ENCODE results near the gene INTS4. TPM values are rescaled to one million over a fixed set of nuclear protein-coding genes. Genes with fewer than 3 reads are reported as not detected.
"Not testable (repeated sequence)": the region's sequence is repeated elsewhere in the genome, so short reads cannot be mapped to it uniquely, and the experiment has no call there.

Gene INTS4, protein sequence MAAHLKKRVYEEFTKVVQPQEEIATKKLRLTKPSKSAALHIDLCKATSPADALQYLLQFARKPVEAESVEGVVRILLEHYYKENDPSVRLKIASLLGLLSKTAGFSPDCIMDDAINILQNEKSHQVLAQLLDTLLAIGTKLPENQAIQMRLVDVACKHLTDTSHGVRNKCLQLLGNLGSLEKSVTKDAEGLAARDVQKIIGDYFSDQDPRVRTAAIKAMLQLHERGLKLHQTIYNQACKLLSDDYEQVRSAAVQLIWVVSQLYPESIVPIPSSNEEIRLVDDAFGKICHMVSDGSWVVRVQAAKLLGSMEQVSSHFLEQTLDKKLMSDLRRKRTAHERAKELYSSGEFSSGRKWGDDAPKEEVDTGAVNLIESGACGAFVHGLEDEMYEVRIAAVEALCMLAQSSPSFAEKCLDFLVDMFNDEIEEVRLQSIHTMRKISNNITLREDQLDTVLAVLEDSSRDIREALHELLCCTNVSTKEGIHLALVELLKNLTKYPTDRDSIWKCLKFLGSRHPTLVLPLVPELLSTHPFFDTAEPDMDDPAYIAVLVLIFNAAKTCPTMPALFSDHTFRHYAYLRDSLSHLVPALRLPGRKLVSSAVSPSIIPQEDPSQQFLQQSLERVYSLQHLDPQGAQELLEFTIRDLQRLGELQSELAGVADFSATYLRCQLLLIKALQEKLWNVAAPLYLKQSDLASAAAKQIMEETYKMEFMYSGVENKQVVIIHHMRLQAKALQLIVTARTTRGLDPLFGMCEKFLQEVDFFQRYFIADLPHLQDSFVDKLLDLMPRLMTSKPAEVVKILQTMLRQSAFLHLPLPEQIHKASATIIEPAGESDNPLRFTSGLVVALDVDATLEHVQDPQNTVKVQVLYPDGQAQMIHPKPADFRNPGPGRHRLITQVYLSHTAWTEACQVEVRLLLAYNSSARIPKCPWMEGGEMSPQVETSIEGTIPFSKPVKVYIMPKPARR
- total RNA-seq (10 to 100 TPM; 31.1 to 31.2 TPM), polyA plus RNA-seq (ENCODE audit: insufficient read length in 6 of 6) (10 to 100 TPM; 50.2 to 63.9 (median 54.3) TPM)
- long read RNA-seq, donor 1, partial matches to known transcripts, result 0 of 5 reads
- long read RNA-seq, donor 1, other reads (novel, unspliced or antisense), result 0 of 5 reads
- long read RNA-seq, donor 2, partial matches to known transcripts, result 0 of 5 reads
- long read RNA-seq, donor 2, other reads (novel, unspliced or antisense), result 0 of 5 reads
- long read RNA-seq, donor 3, partial matches to known transcripts, result 0 of 4 reads
- long read RNA-seq, donor 3, other reads (novel, unspliced or antisense), result 0 of 4 reads
- long read RNA-seq, donor 4, partial matches to known transcripts, result 1 of 2 reads
- long read RNA-seq, donor 4, other reads (novel, unspliced or antisense), result 1 of 2 reads
- long read RNA-seq, donor 5, partial matches to known transcripts, result 5 of 8 reads
- long read RNA-seq, donor 5, other reads (novel, unspliced or antisense), result 0 of 8 reads
- long read RNA-seq, donor 6, partial matches to known transcripts, result 0 of 1 reads
- long read RNA-seq, donor 6, other reads (novel, unspliced or antisense), result 0 of 1 reads
- long read RNA-seq, donor 7, partial matches to known transcripts, result 0 of 1 reads
- long read RNA-seq, donor 7, other reads (novel, unspliced or antisense), result 0 of 1 reads
- long read RNA-seq, donor 8, partial matches to known transcripts, result 12 of 14 reads
- long read RNA-seq, donor 8, other reads (novel, unspliced or antisense), result 0 of 14 reads
- long read RNA-seq, donor 9, result 0 reads
- long read RNA-seq, donor 10, result 0 reads
- long read RNA-seq, donor 11, partial matches to known transcripts, result 7 of 7 reads
- long read RNA-seq, donor 11, other reads (novel, unspliced or antisense), result 0 of 7 reads
- long read RNA-seq, donor 12, partial matches to known transcripts, result 17 of 19 reads
- long read RNA-seq, donor 12, other reads (novel, unspliced or antisense), result 0 of 19 reads

DNA sequence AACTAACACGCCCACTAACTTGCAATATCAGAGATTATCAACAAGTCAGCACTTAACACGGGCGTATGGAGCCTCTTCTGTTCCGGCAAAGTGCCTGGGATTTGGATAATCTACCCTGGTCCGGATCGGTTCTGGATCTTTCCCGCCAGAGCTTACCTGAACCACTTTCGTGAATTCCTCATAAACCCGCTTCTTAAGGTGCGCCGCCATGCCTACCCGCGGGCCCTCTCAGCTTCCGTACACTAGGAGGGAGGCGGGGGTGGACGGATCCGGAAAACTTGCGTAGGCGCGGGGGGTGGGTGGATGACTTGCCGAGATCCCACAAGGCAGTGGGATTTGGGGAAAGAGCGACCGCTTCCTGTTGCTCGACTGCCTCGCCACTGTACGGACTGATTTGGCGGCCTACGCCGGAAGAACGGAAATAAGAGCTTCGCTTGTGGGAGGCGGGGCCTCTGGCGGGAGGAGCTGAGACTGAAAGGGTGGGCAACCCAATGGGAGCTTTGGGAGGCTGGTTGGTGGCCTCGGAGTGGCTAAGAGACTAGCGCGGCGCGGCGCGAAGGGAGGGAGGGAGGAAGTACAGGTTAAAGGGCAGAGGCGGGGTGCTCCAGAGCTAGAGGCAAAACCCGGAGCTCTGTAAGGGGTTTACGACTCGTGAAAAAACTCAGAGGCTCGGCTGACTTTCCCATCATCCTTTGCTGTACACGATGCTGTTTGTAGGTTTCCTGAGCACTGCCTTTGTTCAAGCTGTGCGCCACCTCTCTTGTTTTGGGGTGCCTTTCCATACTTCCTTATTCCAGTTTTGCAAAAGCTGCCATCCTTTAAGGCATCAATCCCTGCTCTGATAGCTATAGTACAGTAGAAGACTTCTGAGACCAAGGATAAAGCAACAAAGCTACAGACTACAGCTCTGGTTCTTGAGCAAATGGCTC, at the start of gene INTS4:
TSS of gene INTS4 (minus strand) at position 235 of the 929 bp plus-strand sequence. CDS start at position 210, 25 bp downstream.
- peaks cover 9 to 26% of the 10 kb centered on the region in 2 donors for H3K4me1 ChIP-seq
- H3K27ac ChIP-seq, result peak within 1 kb of the TSS; percentile 87 to 88
- TF ChIP-seq, protein P1, sequence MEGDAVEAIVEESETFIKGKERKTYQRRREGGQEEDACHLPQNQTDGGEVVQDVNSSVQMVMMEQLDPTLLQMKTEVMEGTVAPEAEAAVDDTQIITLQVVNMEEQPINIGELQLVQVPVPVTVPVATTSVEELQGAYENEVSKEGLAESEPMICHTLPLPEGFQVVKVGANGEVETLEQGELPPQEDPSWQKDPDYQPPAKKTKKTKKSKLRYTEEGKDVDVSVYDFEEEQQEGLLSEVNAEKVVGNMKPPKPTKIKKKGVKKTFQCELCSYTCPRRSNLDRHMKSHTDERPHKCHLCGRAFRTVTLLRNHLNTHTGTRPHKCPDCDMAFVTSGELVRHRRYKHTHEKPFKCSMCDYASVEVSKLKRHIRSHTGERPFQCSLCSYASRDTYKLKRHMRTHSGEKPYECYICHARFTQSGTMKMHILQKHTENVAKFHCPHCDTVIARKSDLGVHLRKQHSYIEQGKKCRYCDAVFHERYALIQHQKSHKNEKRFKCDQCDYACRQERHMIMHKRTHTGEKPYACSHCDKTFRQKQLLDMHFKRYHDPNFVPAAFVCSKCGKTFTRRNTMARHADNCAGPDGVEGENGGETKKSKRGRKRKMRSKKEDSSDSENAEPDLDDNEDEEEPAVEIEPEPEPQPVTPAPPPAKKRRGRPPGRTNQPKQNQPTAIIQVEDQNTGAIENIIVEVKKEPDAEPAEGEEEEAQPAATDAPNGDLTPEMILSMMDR (IDR thresholded peaks at IDR 0.05), result no peak
- peak; percentile 99 for ATAC-seq
- H3K27me3 ChIP-seq, result no peaks in the 10 kb centered on the region
- DNase-seq, result peak; percentile 99 to 100 (median 100)
- peak within 1 kb of the TSS; percentile 55 to 76 for H3K4me3 ChIP-seq
- intact Hi-C loops (cut with DNase I), result no loop called here
- H3K9me3 ChIP-seq, result no peaks in the 10 kb centered on the region
- H3K36me3 ChIP-seq, result peaks cover 0 to 15% of the 10 kb centered on the region in 2 donors

DNA sequence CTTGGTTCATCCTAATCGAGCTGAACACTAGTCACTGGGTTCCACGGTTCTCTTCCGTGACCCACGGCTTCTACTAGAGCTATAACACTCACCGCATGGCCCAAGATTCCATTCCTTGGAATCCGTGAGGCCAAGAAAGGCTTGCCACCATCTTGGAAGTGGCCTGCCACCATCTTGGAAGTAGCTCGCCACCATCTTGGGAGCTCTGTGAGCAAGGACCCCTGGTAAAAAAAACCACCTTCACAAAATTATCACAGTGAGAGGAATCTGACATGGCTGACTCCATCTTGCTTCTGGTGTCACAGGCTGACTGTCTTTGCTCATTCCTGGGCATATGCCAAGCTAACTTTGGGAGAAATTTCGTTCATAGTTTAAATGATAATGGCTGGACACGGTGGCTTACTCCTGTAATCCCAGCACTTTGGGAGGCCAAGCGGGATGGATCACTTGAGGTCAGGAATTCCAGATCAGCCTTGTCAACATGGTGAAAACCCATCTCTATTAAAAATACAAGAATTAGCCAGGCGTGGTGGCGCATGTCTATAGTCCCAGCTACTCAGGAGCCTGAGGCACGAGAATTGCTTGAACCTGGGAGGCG, 47.5 kb upstream of the INTS4 start:
- Histone ChIP-seq H3K27ac (no peak overlapping the region), H3K4me3 (no peak overlapping the region), H3K4me1 (peaks cover 11 to 29% of the 10 kb centered on the region in 2 donors), H3K27me3 (no peaks in the 10 kb centered on the region), H3K36me3 (no peaks in the 10 kb centered on the region), H3K9me3 (no peaks in the 10 kb centered on the region)
- intact Hi-C loops (cut with DNase I), result no loop called here
- TF ChIP-seq, protein P1 (IDR thresholded peaks at IDR 0.05), result no peak
- DNase-seq (no peak), ATAC-seq (no peak)

DNA sequence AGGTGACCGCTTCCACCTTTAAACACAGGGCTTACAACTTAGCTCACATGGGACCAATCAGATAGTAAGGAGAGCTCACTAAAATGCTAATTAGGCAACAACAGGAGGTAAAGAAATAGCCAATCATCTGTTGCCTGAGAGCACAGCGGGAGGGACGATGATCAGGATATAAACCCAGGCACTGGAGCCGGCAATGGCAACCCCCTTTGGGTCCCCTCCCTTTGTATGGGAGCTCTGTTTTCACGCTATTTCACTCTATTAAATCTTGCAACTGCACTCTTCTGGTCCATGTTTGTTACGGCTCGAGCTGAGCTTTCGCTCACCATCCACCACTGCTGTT, 46.9 kb upstream of the INTS4 start:
- DNase-seq; H3K4me3 ChIP-seq; H3K36me3 ChIP-seq; intact Hi-C loops (cut with DNase I); H3K9me3 ChIP-seq; H3K27ac ChIP-seq; H3K27me3 ChIP-seq; ATAC-seq: not testable (repeated sequence)
- peaks cover 11 to 28% of the 10 kb centered on the region in 2 donors for H3K4me1 ChIP-seq

DNA sequence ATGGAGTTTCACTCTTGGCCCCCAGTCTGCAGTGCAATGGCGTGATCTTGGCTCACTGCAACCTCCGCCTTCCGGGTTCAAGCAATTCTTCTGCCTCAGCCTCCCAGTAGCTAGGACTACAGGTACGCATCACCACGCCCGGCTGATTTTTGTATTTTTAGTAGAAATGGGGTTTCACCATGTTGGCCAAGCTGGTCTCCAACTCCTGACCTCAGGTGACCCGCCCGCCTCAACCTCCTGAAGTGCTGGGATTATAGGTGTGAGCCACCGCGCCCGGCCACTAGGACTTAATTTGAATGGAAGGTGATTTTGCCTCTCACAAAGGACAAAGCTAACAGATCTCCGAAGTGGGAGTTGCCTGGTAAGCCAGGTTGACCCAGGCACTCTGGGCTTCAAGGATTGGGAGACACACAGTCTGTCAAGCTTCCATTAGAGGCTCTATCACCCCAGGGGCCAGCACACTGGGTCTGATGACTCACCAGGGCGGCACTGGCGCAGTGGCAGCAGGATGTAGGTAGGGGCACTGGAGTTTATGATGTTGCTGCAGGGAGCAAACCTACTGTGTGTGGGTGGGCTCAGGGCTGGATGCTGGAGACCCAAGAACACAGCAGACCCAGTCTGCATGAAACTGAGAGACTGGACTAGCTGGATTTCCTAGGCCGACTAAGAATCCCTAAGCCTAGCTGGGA, 46.4 kb upstream of the INTS4 start:
- Histone ChIP-seq H3K4me3 (no peak overlapping the region), H3K27me3 (no peaks in the 10 kb centered on the region), H3K36me3 (no peaks in the 10 kb centered on the region), H3K9me3 (no peaks in the 10 kb centered on the region), H3K4me1 (peaks cover 11 to 23% of the 10 kb centered on the region in 2 donors), H3K27ac (peak overlapping the region in 1 of 2 donors; percentile 64)
- TF ChIP-seq, protein P1 (IDR thresholded peaks at IDR 0.05), result no peak
- DNase-seq, result no peak
- ATAC-seq, result no peak
- intact Hi-C loops (cut with DNase I), result no loop called here
